NT2/D1 (cell line): ENCODE results near the gene ARHGAP24.

Experiments used
- YY1 ChIP-seq: IDR thresholded peaks from 2 replicates; pipeline ENCODE4 v1.6.1; 2011; ENCODE audit not compliant: insufficient read length, insufficient read depth
- ZNF274 ChIP-seq: IDR thresholded peaks from 2 replicates; pipeline ENCODE4 v1.6.1; 2011; ENCODE audit warnings: mild to moderate bottlenecking, low read depth, low read length

DNA sequence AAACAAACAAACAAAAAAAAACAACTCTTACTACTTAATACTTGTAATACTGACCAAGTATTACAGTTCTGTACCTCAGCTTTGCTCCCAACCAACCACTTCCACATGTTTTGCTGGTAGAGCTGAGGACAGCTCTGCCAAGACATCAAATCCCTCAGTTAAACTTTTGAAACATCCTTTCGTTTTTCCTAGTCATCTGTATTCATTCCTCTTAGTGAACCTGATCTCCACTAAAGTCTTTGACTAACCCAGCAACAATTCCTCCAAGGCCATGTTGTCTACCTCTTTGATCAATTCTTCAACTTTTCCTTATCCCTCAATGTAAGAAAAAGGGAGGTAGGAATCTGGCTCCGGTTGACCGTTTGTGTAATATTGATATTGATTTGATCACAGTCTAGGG, 247.5 kb downstream of the ARHGAP24 start:
- no peak for TF ChIP-seq YY1
- no peak for TF ChIP-seq ZNF274
